Hematopoietic multipotent progenitor cell (in vitro differentiated cells): ENCODE results near the gene TNNT1. TPM values are rescaled to one million over a fixed set of nuclear protein-coding genes. Genes with fewer than 3 reads are reported as not detected.

Experiments
- DNase-seq, 3 donors: peaks; one replicate each; pipeline ENCODE4 v3.0.0-alpha.2; 2011 to 2015; ENCODE audit warnings: low read depth in 2 of 3, low spot score in 2 of 3
- total RNA-seq: library from RNA; depleted of rRNA; stranded (reverse); fragments of >200 nt; gene quantifications from one replicate; pipeline ENCODE4 v1.2.3, GENCODE V29; 2012

Gene TNNT1
- total RNA-seq, 1 donor: not detected

DNA sequence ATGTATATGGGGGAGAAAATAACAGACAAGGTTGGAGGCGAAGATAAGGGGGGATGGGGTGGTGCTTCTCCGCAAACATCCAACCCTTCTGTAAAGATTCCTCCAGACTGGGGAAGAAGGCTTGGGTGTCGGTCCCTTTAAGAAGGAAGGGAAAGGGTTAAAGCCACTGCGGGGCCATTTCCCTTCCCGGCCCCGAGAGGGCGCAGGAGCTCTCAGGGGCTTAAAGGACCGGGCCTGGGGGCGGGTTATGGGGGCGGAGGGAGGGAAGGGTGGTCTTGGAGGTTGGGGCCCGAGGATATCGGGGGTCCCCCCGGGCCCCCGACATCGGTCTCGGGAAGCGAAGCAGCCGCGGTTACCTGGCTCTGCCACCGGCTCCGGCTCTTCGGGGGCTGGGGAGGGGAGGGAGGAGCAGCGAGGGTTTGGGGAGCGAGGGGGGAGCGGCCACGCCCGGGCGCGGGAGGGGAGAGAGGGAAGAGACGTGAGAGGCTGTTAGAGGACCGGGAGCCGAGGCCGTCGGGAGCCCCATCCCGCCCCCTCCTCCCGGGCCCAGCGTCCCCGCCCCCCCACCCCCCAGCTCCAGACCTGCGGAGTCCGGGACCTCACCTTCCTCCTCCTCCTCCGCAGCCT lies 2.8 kb downstream of the TNNT1 start:
- peak in 2 of 3 donors; percentile 52 to 65 for DNase-seq

GRCh38 chr19:55145232-55145631 lies 3.8 kb downstream of the TNNT1 start:
- DNase-seq: no peak

- DNase-seq: no peak
These were observed 7.3 kb downstream of the TNNT1 start for GRCh38 chr19:55141696-55142095.

DNA sequence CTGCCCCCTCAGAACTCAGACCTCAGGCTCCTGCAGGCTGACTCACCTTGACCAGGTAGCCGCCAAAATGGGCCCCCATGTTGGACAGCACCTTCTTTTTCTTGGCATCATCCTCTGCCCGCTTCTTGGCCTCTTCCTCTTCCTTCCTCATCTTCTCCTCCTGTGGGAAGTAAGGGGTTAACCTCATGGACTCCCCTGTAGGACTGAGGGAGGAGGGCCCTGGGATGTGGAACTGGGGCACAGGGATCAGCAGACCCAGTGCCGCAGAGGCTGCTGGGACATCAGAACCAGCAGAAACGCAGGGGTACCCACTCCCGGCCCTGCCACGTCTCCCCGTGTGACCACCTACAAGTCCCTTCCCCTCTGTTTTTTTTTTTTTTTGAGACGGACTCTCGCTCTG lies 11.1 kb downstream of the TNNT1 start:
- DNase-seq: no peak

- DNase-seq: no peak
These were observed 12.5 kb downstream of the TNNT1 start for GRCh38 chr19:55136399-55137102.

GRCh38 chr19:55134736-55135135 lies 14.3 kb downstream of the TNNT1 start:
- DNase-seq: no peak

DNA sequence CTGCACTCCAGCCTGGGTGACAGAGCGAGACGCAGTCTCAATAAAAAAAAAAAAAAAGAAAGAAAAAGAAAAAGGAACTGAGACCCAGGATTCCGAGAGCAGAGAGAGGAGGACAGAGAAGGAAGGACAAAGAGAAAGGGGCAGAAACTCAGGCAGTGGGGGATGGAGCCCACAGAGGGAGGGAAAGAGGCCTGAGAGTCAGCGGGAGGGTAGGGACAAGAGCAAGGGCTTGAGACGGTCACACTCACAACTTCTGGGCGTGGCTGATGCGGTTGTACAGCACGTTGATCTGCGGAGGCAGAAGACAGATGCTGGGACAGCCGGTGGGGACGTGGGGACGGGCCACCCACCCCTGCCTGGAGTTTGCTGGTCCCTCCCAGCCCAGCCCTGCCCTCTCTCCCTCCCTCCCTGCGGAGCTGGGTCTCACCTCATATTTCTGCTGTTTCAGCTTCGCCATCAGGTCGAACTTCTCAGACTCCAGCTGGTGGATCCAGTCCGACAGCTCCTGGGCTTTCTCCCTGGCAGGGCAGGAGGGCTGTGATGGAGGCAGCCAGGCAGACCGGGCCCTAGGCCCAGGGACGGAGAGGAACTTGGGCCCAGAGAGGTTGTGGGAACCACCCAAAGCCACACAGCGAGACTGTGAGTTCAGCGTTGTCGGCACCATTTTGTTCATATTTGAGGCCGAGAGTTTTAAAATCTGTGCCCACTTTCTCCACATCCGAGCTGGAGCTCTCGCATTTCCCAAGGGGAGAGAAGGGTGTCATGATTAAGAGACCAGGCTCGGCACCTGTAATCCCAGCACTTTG lies 15.2 kb downstream of the TNNT1 start:
- no peak for DNase-seq

DNA sequence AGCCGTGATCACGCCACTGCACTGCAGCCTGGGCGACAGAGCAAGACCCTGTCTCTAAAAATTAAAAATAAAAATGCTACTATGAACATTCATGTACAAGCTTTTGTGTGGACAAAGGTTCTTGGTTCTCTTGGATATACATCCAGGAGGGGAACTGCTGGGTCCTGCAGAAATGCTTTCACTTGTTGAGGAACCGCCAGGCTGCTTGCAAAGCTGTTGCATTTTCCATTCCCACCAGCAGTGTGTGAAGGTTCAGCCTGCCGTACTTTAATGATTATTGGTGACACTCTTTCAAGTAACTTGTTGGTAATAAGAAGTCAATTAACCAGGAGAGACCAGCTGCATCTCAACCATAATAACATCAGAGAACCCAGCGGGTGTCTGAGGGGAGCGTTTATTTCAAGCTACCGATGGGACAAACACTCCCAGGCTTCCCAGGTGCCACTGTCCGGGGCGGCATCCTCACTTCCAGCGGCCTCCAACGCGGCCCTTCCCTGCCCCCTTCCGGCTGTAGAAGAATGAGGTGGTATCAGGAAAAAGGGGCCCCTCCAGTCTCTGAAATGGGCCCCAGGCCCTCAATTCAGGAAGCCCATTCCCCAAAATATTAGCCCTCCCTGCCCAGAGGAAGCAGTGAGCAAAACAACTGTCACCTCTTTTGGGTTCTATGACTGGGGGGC lies 16.4 kb downstream of the TNNT1 start:
- DNase-seq: peak in 1 of 3 donors; percentile 44

- no peak for DNase-seq
These were observed 17.6 kb downstream of the TNNT1 start for GRCh38 chr19:55131421-55131820.

DNA sequence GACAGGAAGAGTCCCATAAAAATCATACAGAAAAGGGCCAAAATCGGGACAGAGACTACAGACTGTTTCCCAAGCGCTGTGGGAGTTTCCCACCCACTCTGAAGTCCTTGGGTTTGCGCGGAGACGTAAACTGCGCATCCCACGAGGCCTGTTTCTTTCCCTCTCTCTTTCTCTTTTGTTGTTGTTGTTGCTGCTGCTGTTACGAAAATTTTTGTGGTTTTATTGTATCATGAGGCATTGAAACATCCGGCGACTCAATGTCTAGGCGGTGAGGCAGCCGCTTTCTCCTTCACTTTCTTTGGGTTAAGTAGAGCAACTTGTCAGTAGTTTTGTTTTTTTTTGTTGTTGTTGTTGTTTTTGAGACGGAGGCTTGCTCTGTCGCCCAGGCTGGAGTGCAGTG lies 30.0 kb downstream of the TNNT1 start:
- no peak for DNase-seq

- no peak for DNase-seq
These were observed 30.5 kb downstream of the TNNT1 start for GRCh38 chr19:55118401-55118991.

DNA sequence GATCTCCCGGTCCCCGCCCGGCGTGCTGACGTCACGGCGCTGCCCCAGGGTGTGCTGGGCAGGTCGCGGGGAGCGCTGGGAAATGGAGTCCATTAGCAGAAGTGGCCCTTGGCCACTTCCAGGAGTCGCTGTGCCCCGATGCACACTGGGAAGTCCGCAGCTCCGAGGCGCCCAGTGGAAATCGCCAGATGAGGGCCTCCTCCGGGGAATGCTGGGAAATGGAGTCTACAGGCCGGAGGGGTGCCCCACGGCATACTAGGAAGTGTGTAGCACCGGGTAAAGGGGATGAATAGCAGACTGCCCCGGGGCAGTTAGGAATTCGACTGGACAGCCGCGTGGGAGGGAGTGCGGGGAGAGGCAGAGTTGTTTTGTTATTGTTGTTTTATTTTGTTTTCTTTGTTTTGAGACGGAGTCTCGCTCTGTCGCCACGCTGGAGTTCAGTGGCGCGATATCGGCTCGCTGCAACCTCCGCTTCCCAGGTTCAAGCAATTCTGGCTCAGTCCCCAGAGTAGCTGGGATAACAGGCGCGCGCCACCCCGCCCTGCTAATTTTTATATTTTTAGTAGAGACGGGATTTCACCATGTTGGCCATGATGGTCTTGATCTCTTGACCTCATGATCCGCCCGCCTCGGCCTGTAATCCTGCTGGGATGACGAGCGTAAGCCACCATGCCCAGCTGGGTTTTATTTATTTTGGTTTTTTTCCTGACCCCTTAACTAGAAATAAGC lies 31.2 kb downstream of the TNNT1 start:
- peak; percentile 92 to 98 (median 98) for DNase-seq

DNA sequence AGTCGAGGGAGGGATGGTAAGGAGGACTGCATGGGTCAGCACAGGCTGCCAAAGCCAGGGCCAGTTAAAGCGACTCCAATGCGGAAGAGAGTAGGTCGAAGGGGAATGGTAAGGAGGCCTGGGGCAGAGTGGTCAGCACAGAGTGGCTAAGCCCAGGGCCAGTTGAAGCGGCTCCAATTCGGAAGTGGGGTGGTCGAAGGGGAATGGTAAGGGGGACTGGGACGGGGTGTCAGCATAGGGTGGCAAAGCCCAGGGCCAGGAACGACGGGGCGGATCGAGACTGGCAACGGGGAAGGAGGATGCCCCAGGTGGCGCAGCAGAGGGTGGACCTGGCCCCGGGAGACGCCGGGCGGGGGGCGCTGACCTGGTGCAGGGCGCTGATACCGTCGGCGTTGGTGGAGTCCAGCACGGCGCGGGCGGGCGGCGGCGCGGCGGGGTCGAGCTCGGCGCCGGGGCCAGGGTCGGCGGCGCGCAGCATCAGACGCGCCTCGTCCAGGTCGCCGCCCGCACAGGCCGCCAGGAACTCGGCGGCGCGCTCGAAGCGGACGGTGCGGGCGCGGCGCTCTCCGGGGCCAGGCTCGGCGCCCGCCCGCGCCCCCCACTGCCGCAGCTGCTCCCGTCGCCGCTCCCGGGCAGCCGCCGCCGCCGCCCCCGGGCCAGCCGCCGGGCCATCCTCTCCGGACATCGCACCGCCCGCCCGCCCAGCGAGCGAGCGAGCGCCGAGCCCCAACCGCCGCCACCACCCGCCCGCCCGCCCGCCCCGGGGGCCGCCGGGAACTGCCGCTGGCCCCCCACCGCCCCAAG lies 31.9 kb downstream of the TNNT1 start, which contains the start of gene PPP1R12C:
PPP1R12C (minus strand) TSS at position 779 of the 804 bp plus-strand sequence; CDS start at position 685, 94 bp downstream.
- DNase-seq: peak in 1 of 3 donors; percentile 13

DNA sequence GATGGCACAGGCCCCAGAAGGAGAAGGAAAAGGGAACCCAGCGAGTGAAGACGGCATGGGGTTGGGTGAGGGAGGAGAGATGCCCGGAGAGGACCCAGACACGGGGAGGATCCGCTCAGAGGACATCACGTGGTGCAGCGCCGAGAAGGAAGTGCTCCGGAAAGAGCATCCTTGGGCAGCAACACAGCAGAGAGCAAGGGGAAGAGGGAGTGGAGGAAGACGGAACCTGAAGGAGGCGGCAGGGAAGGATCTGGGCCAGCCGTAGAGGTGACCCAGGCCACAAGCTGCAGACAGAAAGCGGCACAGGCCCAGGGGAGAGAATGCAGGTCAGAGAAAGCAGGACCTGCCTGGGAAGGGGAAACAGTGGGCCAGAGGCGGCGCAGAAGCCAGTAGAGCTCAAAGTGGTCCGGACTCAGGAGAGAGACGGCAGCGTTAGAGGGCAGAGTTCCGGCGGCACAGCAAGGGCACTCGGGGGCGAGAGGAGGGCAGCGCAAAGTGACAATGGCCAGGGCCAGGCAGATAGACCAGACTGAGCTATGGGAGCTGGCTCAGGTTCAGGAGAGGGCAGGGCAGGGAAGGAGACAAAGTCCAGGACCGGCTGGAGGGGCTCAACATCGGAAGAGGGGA lies 32.7 kb downstream of the TNNT1 start:
- DNase-seq: peak; percentile 21 to 44 (median 36)

GRCh38 chr19:55115446-55116065 lies 33.5 kb downstream of the TNNT1 start:
- no peak for DNase-seq

DNA sequence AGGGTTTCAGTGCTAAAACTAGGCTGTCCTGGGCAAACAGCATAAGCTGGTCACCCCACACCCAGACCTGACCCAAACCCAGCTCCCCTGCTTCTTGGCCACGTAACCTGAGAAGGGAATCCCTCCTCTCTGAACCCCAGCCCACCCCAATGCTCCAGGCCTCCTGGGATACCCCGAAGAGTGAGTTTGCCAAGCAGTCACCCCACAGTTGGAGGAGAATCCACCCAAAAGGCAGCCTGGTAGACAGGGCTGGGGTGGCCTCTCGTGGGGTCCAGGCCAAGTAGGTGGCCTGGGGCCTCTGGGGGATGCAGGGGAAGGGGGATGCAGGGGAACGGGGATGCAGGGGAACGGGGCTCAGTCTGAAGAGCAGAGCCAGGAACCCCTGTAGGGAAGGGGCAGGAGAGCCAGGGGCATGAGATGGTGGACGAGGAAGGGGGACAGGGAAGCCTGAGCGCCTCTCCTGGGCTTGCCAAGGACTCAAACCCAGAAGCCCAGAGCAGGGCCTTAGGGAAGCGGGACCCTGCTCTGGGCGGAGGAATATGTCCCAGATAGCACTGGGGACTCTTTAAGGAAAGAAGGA lies 34.4 kb downstream of the TNNT1 start:
- DNase-seq: no peak

GRCh38 chr19:55113570-55114039 lies 35.4 kb downstream of the TNNT1 start:
- no peak for DNase-seq
